ENCODE results near the gene LRRC40.

DNA sequence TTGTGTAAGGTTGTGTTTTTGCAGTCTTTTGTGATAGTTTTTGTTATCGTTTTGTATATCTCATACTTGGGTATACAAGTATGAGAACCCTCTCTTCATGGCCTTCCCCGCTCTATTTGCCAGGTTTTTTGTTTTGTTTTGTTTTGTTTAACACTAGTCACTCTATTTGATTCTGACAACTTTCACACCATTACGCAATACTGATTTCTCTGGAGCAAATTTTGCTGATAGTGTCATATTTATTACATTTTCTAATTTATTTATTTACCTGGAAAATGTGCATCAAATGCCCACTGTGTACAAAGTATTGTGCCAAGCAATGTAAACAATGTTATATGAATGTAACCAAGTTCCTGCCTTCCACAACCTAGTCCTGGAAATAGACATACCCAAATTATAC lies 90.1 kb downstream of the LRRC40 start:
- TF ChIP-seq CTCF (conservative IDR thresholded peaks at IDR 0.05): no peak
- no peak for TF ChIP-seq EZH2 (IDR thresholded peaks at IDR 0.05; ENCODE audit: low read depth)

Measured in PC-9 (cell line).